T-helper 2 cell treated with Interferon-gamma antibody and Interleukin-4, amounts not matched to agents 5 μg/mL and 100 μg/mL, for 36 hours (primary cell): ENCODE data around the gene PRICKLE1.

Source experiments
- DNase-seq: peaks from one replicate; pipeline ENCODE4 v3.0.0; 2021; ENCODE audit warnings: low spot score
- H3K27ac Mint-ChIP-seq: one replicate; pipeline ENCODE4 v1.8.0; 2021; ENCODE audit warnings: mild to moderate bottlenecking, mixed read lengths
- H3K27me3 Mint-ChIP-seq: one replicate; pipeline ENCODE4 v1.8.0; 2021; ENCODE audit warnings: low read depth, mixed read lengths
- H3K36me3 Mint-ChIP-seq: one replicate; pipeline ENCODE4 v1.8.0; 2021; ENCODE audit warnings: low read depth, mixed read lengths
- H3K4me1 Mint-ChIP-seq: one replicate; pipeline ENCODE4 v1.8.0; 2021; ENCODE audit warnings: low read depth, mixed read lengths
- H3K4me3 Mint-ChIP-seq: one replicate; pipeline ENCODE4 v1.8.0; 2022; ENCODE audit warnings: mild to moderate bottlenecking, moderate library complexity, mixed read lengths
- H3K9me3 Mint-ChIP-seq: one replicate; pipeline ENCODE4 v1.8.0; 2021; ENCODE audit warnings: mixed read lengths

Gene PRICKLE1

DNA sequence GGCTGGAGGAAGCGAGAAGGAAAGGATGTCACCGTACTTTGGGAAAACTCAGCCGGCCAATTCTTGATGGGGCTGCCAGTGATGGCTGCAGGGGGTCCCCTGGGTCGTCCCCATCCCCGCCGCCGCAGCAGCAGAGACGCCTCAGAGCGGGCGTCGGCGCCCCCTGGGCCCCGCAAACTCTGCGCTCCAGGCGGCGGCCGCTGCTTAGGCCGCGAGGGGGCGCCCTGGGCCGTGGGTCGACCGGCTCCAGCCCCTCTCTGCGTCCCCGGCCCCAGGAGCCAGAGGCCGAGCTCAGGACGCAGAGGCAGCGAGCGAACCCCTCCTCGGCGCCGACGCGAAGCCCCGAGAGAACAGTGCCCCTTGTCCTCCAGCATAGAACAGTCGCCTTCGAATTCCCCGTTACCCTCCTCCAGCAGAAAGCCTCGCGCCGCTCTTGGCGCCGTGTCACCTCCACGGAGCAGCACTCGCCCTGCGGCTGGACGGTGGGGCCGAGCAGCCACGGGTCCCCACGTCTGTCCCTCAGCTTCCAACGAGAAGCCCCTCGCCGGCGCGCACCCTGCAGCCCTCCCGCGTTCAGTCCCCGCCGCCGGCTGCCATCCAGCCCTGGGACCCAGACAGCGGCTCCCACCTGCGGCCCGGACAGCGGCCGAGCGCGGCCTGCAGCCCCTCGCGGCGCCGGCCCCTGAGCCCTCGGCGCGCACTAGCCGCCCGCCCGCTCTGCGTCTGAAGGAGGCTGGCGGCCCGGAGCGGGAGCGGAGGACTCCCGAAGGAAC lies 106.6 kb downstream of the PRICKLE1 start:
- H3K27ac Mint-ChIP-seq = no peak overlapping the region
- H3K36me3 Mint-ChIP-seq = peaks cover 4% of the 10 kb centered on the region
- H3K27me3 Mint-ChIP-seq = peaks cover 85% of the 10 kb centered on the region
- H3K9me3 Mint-ChIP-seq = no peaks in the 10 kb centered on the region
- H3K4me1 Mint-ChIP-seq = peaks cover 10% of the 10 kb centered on the region
- peak overlapping the region; percentile 69 for H3K4me3 Mint-ChIP-seq
- peak; percentile 51 for DNase-seq

GRCh38 chr12:42482041-42482747 lies 107.4 kb downstream of the PRICKLE1 start:
- peak overlapping the region; percentile 65 for H3K4me3 Mint-ChIP-seq
- no peaks in the 10 kb centered on the region for H3K9me3 Mint-ChIP-seq
- H3K27ac Mint-ChIP-seq = no peak overlapping the region
- peaks cover 10% of the 10 kb centered on the region for H3K4me1 Mint-ChIP-seq
- H3K36me3 Mint-ChIP-seq = peaks cover 4% of the 10 kb centered on the region
- H3K27me3 Mint-ChIP-seq = peaks cover 81% of the 10 kb centered on the region
- DNase-seq = no peak

DNA sequence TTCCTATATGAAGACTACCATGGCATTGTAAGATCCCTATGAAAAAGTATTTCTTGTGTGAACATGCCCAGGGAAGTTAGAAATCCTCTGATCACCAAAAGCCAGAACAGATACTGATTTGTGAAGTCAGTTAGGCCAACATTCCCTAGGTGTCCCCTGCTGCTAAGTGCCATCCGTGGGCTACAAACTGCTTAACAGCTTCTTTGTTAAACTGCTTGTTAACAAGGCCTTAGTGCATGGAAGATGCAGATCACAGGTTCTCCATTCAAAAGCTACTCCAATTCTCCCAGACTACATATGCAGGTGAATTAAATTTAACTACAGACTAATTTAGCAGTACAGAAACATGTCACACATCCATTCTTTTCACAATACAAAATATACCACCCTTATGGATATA lies 108.2 kb downstream of the PRICKLE1 start:
- no peaks in the 10 kb centered on the region for H3K9me3 Mint-ChIP-seq
- no peak overlapping the region for H3K27ac Mint-ChIP-seq
- peaks cover 73% of the 10 kb centered on the region for H3K27me3 Mint-ChIP-seq
- DNase-seq = no peak
- peaks cover 10% of the 10 kb centered on the region for H3K4me1 Mint-ChIP-seq
- peaks cover 4% of the 10 kb centered on the region for H3K36me3 Mint-ChIP-seq
- H3K4me3 Mint-ChIP-seq = no peak overlapping the region

GRCh38 chr12:42477941-42478340 lies 111.6 kb downstream of the PRICKLE1 start:
- Mint-ChIP-seq H3K4me1 (peaks cover 2% of the 10 kb centered on the region), H3K27me3 (peaks cover 51% of the 10 kb centered on the region), H3K4me3 (no peak overlapping the region), H3K27ac (no peak overlapping the region), H3K36me3 (no peaks in the 10 kb centered on the region), H3K9me3 (no peaks in the 10 kb centered on the region)
- DNase-seq = no peak

GRCh38 chr12:42475106-42475505 lies 114.4 kb downstream of the PRICKLE1 start:
- no peak overlapping the region for H3K27ac Mint-ChIP-seq
- peaks cover 1% of the 10 kb centered on the region for H3K4me1 Mint-ChIP-seq
- no peaks in the 10 kb centered on the region for H3K36me3 Mint-ChIP-seq
- no peaks in the 10 kb centered on the region for H3K9me3 Mint-ChIP-seq
- peaks cover 28% of the 10 kb centered on the region for H3K27me3 Mint-ChIP-seq
- DNase-seq = no peak
- no peak overlapping the region for H3K4me3 Mint-ChIP-seq

GRCh38 chr12:42474391-42474790 lies 115.2 kb downstream of the PRICKLE1 start:
- Mint-ChIP-seq H3K9me3 (no peaks in the 10 kb centered on the region), H3K36me3 (no peaks in the 10 kb centered on the region), H3K4me3 (no peak overlapping the region), H3K4me1 (peaks cover 7% of the 10 kb centered on the region), H3K27me3 (peaks cover 25% of the 10 kb centered on the region), H3K27ac (no peak overlapping the region)
- DNase-seq = no peak

GRCh38 chr12:42473561-42473960 lies 116.0 kb downstream of the PRICKLE1 start:
- Mint-ChIP-seq H3K4me1 (peaks cover 15% of the 10 kb centered on the region), H3K36me3 (no peaks in the 10 kb centered on the region), H3K4me3 (no peak overlapping the region), H3K27ac (no peak overlapping the region), H3K9me3 (no peaks in the 10 kb centered on the region), H3K27me3 (peaks cover 17% of the 10 kb centered on the region)
- DNase-seq = no peak

DNA sequence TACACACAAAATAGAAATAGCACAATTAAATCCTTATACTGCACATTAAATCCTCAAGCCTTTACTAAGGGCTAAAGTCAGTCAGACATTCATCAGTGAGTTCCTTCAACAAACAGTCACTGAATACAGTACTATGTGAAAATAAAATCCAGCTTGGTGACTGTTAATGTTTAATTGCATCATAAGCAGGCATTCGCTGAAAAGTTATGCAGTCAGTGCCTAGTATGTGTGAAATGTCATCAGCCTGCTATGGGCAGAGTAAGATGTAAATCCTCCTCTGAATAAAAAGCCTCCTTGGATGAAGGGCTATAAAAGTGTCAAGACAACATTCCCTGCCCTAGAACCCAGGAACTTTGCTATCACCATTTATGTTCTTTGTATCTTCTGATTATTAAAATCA lies 116.4 kb downstream of the PRICKLE1 start:
- no peak for DNase-seq
- no peak overlapping the region for H3K4me3 Mint-ChIP-seq
- no peak overlapping the region for H3K27ac Mint-ChIP-seq
- H3K27me3 Mint-ChIP-seq = peaks cover 13% of the 10 kb centered on the region
- H3K4me1 Mint-ChIP-seq = peaks cover 19% of the 10 kb centered on the region
- no peaks in the 10 kb centered on the region for H3K9me3 Mint-ChIP-seq
- no peaks in the 10 kb centered on the region for H3K36me3 Mint-ChIP-seq

DNA sequence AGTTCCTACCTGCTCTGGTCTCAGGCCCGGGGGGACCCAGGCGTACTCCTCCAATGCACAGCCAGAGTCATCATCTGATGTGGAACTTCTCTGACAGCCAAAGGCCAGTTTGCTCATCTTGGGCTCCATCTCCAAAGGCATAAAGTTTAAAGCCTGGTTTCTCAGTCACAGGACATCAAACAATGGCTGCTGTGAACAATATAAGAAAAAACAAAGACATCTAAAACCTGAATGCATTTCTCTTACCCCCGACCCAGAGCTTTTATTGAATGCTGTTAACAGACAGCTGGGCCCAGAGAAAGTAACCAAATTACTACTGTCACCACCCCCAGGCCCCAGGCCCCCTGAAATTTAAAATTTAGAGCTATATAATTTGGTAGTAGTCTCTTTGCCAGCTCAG lies 117.2 kb downstream of the PRICKLE1 start:
- Mint-ChIP-seq H3K36me3 (no peaks in the 10 kb centered on the region), H3K4me3 (no peak overlapping the region), H3K4me1 (peaks cover 19% of the 10 kb centered on the region), H3K9me3 (no peaks in the 10 kb centered on the region), H3K27ac (no peak overlapping the region), H3K27me3 (peaks cover 10% of the 10 kb centered on the region)
- DNase-seq = no peak

DNA sequence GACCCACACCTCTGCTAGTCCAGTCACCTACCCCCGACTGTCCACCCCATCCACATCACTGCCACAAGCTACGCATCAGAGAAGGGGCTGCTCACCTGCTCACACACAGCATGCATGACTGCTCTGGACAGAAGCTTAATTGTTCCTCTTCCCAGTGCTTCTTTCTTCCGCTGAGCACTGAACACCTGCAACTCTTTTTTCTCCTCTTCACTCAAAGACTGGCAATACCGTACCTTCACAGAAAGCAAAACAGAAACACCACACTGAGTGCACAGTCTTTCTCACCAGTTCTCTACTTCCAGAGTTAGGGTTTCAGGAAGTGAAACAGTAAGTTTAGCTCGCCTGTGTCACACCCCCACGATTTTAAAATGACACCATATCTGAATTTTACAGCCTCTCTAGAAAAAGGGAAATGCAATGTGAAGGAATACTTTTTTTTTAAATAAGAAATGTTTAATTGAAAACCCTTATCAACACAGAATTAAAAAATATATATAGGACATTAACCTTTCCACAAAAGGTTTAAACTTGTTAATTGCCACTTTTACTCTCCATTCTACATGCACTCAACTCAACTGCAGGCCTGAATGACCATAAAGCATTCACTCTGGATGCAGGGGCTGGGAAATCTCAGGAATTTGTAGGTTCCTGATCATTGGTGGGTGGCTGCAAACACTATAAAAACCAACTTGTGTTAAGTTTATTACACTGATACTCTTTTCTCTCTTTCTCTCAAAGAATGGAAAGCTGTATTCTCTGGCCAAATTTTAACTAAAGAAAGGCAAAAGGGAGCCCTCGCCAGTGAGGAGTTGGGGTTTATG lies 120.0 kb downstream of the PRICKLE1 start:
- Mint-ChIP-seq H3K36me3 (no peaks in the 10 kb centered on the region), H3K27ac (peak overlapping the region; percentile 33), H3K27me3 (peaks cover 6% of the 10 kb centered on the region), H3K9me3 (no peaks in the 10 kb centered on the region), H3K4me1 (peaks cover 19% of the 10 kb centered on the region), H3K4me3 (peak overlapping the region; percentile 84)
- peak; percentile 7 for DNase-seq

- Mint-ChIP-seq H3K9me3 (no peaks in the 10 kb centered on the region), H3K27me3 (peaks cover 4% of the 10 kb centered on the region), H3K36me3 (no peaks in the 10 kb centered on the region), H3K27ac (no peak overlapping the region), H3K4me1 (peaks cover 19% of the 10 kb centered on the region), H3K4me3 (peak overlapping the region; percentile 84)
- DNase-seq = no peak
Measured at GRCh38 chr12:42468921-42469320, 120.6 kb downstream of the PRICKLE1 start.

GRCh38 chr12:42468341-42468821 lies 121.2 kb downstream of the PRICKLE1 start:
- H3K4me3 Mint-ChIP-seq = peak overlapping the region; percentile 84
- H3K36me3 Mint-ChIP-seq = no peaks in the 10 kb centered on the region
- peaks cover 4% of the 10 kb centered on the region for H3K27me3 Mint-ChIP-seq
- peaks cover 19% of the 10 kb centered on the region for H3K4me1 Mint-ChIP-seq
- no peak for DNase-seq
- H3K9me3 Mint-ChIP-seq = no peaks in the 10 kb centered on the region
- H3K27ac Mint-ChIP-seq = no peak overlapping the region

GRCh38 chr12:42463671-42464070 lies 125.9 kb downstream of the PRICKLE1 start:
- H3K27me3 Mint-ChIP-seq = no peaks in the 10 kb centered on the region
- no peak overlapping the region for H3K27ac Mint-ChIP-seq
- peaks cover 5% of the 10 kb centered on the region for H3K4me1 Mint-ChIP-seq
- no peaks in the 10 kb centered on the region for H3K36me3 Mint-ChIP-seq
- no peak for DNase-seq
- no peaks in the 10 kb centered on the region for H3K9me3 Mint-ChIP-seq
- no peak overlapping the region for H3K4me3 Mint-ChIP-seq

GRCh38 chr12:42462486-42462885 lies 127.1 kb downstream of the PRICKLE1 start:
- Mint-ChIP-seq H3K36me3 (no peaks in the 10 kb centered on the region), H3K4me3 (no peak overlapping the region), H3K27ac (no peak overlapping the region), H3K4me1 (no peaks in the 10 kb centered on the region), H3K9me3 (no peaks in the 10 kb centered on the region), H3K27me3 (no peaks in the 10 kb centered on the region)
- DNase-seq = no peak
